Stimulated activated CD4-positive, alpha-beta T cell treated with anti-CD3 and anti-CD28 coated beads, Interleukin-15, amount 100 ng/mL, for 24 hours (primary cell): ENCODE measurements around the gene ACVR1.

Experiments used
- DNase-seq: peaks from one replicate; pipeline ENCODE4 v3.0.0-alpha.2; 2020

The ACVR1 gene

DNA sequence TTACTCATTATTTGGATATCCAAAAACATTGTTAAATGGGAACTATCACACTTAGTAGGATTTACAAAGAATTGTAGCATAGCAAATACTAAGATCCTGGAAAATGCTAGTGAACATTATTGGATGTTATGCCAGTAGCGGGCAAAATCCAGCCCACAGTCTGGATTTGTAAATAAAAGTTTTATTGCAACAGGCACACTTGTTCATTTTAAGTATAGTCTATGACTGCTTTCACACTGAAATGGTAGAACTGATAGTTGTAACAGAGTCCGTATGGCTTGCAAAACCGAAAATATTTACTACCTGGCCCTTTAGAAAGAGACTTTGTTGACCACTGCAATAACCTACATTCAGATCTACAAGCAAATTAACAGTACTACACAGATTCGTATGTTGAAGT lies 53.6 kb downstream of the ACVR1 start:
- no peak for DNase-seq

DNA sequence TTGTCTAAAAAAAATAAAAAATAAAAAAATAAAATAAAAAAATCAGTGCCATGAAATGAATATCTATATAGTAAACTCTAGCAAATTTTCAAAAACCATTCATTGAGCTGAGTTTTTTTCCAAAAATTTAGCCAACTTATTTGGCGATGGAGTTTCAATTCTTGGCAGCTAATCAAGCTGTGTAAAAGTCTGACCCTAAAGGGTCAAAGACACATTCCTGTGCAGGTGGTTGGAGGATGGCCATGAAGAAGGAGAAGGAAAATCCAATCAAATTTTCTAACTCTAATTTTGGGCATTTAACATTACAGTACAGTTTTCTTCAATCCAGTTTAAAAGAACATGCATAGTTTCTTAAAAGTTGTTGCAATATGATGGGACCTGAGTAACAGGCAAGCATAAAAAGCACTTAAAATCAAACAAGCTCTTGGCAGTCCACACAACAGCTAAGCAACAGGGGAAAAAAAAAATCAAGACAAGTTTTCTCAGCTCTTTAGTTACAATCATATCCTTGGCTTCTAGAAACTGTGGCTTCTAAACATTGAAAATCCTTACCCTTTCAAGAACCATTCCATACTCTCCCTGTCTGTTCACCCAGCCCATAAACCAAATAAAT lies 54.5 kb downstream of the ACVR1 start:
- no peak for DNase-seq

DNA sequence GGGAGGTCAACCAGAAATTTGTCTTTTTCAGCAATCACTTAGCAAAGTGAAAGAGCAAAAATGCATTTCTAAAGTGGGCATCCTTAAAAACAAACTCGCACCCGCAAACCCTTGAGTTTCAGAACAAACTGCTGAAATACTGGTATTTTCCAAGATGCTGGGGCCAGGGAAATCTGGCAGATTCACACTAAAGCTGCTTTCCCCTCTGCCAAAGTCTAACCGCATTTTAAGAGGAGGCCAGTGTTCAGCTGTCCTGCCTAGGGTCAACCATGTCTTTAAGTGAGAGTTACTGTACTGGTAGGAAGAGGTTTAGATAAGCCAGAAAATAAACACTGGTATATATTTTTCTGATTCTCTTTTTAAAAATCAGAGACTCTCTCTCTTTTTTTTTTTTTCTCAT lies 55.9 kb downstream of the ACVR1 start:
- DNase-seq, result no peak

DNA sequence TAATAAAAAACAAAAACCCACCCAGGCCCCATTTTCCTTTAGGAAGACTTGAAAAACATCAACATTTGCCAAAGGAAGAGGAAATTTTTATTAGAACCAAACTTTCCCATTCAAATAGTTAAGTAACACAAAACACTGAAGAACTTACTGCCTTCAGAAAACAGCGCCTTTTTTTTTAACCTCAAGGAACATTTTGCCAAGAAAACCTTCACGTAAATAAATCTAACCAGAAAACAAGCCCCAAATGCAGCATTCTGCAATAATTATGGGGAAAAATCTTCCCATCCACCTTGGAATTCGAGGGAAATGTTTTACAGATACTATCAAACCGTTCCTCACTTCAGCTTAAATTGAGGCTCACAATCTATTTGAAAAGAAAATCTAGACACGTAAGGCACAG lies 56.4 kb downstream of the ACVR1 start:
- no peak for DNase-seq

DNA sequence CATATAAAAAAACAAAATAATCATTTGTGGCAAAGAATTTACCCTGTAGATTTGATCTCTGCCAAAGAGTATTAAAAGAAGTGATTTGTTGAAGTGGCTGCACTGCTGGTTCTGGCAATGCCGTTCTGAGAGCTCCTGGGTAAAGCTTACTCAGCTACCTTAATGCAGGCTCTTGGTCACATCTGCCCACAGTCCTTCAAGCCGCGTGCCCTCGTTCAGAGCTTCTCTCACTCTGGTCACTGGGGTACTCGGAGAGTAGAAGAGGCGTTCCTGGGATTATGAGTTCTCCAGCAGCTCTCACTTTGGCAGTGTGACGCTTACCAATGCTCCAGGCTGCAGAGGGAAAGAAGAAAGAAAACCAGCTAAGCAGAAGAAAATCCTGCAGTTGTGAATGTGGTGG lies 57.9 kb downstream of the ACVR1 start:
- no peak for DNase-seq

DNA sequence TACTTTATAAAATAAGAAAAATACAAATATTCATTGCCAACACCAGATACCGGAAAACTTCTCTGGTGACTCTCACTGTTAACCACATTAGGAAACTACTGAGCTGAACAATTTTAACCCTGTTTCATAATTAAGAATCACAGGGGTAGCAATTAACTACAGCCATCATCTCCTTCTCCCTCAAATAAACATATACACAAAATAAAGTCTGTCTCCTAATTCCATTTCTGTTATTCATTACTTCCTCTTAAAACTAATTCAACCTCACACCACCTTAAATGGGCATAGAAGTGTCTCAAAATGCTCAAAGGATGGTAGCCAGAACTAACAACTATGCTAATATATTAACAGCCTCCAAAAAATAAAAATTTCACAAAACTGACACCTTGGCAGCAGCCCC lies 60.7 kb downstream of the ACVR1 start:
- DNase-seq, result no peak

DNA sequence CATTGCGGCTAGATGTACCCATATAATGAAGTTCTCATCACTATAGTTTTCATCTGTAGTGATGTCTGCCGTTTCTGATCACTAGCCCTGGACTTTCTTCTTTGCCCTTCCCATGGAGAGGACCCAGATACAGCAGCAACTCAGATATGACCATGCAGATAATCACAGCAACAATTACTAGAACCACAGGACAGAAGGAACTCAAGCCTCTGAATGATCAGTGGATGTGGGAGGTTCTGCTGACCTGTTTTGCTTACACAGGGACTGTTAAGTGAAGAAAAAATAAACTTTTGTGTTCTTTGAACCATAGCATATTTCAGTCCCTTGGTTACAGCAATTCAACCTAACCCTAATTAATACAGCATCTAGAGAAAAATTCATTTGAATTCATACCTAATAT lies 62.7 kb downstream of the ACVR1 start:
- no peak for DNase-seq

DNA sequence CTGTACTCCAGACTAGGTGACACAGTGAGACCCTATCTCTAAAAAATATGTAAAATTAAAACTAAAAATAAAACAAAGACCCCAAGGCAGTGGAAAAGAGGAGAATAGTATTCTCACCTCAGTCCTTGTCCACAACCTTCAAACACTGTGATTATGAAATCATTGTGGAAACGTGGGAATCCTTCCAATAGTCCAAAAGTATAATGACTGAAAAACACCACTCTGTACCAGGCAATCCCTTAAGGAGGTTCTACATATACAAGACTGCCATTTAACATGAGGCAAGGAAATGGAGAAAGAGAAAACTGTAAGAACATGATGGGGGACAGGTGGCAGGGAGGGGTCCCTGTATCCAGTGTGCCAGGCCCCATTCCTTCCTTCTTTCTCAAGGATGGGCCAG lies 66.1 kb downstream of the ACVR1 start:
- DNase-seq, result no peak

DNA sequence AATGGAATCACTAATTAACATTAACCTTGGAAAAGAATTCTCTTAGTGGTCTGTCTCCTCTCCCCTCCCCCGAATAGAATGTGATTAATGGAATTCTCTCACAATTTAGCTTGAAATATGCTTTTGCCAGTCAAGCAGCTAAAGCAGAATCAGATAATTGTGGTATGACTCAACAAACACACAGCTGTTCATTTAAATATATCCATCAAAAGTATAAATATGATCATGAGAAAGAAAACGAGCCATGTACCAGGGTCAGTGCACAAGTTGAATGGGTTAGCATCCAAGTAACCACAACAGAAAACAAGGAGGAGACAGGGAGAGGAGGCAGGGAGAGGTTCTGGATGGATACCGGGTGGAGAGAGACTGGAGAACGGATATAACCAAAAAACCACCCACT lies 66.9 kb downstream of the ACVR1 start:
- DNase-seq, result no peak

DNA sequence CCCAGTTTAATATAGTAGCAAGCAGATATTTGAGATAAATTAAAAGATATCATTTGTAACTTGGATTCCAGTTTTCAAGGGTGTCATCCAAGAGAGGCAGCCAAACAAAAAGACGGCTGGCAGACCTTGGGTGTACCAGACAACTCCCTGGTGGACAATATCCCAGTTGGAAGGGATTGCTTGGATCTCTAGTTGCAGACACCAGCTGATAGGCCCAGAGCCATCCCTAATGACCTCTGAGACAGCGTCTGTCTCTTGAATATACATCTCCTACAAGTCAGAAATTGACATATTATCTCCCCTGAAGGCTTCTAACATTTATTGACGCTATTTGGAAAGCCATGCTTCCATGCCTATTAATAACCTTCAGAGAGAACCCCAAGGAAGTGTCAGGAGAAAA lies 67.7 kb downstream of the ACVR1 start:
- no peak for DNase-seq

DNA sequence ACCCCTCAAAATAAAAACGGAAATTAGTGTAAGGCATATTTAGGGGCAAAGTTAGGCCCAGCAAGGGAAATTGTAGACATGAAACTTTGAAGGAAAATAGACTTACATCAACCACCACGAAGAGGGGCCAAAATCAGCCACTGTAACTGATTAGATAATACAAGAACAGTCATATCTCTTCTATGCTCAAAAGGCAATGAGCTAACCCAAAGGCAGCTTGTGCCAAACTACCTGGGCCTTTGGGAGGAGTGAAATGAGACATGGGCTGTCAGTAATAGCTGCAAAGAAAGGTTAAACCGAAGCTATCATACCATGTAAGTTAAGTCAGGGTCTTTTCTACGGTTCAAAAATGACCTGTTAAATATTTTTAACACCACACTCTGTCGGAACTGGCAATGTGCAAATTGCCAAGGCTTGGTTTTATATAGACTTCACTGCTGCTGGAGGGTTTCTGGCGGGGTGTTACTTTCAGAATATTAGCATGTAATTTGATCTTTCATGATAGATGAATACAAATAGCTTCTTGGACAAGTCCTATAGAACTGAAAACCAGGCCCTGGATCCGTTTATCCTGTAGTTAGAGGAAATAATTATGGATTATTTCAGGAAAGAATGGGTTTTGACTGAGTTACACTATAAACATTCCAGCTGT lies 69.6 kb downstream of the ACVR1 start:
- no peak for DNase-seq

DNA sequence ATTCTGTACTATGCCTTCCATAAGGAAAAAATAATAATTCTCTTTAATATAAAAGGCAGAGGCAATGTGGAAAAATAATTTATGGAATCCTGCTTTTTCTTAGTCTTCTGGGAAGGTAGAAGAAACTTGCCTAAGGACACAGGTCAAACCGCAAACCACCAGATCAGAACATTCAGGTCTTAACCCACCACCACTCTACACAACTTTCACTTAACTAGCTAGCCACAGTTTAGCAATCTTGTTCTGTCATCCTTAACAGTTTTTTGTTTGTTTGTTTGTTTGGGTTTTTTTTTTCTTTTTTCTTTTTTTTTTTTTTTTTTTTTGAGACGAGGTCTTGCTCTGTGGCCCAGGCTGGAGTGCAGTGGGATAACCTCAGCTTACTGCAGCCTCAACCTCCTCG lies 70.6 kb downstream of the ACVR1 start:
- no peak for DNase-seq

DNA sequence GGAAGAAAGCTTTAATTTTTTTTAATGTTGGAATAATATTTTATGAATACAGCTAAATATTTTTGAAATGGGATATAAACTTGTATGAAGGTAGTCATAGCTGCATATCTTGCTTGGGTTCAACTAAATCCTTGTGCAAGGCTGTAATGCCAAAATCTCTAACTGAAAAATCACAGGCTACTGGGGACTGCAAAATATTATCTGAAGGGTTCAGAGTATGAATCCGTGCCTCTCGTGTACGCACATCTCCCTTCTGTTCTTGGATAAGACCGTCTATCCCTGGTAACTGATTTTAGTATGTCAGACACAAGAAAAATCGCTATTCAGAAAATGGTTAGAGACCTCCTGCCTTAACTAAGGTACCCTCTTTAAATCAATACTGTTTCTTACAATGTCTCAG lies 71.8 kb downstream of the ACVR1 start:
- DNase-seq, result no peak

DNA sequence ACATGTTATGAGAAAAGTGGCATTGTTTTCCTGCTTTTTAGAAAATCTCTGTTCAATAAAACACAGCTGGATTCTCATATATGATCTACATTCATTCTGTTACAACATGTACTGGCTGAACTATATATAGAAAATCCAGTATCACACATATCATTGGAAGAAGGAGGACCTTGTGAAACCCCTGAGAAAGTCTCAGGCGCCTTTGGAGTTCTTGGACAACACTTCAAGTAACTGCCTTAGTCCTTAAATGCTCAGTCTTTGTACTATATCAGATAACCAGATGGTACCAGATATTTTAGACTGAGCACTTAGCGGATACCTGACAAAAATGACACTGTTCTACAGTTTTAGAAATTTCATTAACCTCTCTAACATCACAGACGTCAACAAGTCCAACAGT lies 72.2 kb downstream of the ACVR1 start:
- no peak for DNase-seq

DNA sequence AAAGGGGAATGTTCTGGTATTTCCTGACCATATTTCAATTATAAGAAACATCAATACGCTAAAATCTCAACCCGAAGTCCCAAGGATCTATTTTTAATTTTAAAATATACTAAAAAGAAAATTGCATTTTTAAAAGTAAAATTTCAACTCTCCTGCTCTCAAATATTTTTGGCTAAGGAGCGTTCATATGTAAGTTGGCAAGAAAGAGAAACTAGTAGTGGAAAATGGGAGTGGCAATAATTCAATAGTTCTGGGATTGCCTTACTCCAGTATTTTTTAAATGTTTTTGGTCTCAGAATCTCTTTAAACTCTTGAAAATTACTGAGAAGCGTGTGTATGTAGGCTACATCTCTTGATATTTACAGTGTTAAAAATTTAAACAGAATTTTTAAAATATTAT lies 72.7 kb downstream of the ACVR1 start:
- no peak for DNase-seq

DNA sequence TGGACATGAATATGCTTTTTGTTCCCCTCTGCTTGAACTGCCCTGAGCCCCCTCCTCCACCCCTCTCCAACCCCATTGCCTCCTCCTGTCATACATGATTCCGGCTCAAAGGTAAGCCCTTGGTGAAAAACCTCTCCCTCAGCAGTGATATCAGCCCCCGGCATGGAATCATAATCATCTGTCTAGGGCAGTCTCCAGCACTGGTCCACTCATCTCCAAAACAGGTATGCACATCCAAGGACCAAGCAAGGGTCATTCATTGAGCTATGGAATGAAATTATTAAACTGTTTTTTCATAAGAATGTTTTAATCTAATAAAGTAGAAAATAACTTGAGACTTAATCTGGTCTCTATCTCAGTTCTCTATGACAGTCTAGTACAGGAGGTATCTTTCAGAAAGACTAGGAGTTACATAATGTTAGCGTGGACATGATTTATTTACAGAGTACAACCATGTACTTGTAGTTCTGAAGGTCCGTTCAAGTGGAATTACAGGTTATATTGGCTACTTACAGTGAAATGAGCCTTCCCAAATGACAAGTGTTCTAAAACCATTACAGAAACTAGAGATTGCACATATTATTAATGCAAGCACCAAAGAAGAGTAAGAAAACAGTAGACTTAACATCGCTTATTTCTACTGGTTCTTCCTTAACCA lies 75.2 kb downstream of the ACVR1 start:
- DNase-seq, result no peak

DNA sequence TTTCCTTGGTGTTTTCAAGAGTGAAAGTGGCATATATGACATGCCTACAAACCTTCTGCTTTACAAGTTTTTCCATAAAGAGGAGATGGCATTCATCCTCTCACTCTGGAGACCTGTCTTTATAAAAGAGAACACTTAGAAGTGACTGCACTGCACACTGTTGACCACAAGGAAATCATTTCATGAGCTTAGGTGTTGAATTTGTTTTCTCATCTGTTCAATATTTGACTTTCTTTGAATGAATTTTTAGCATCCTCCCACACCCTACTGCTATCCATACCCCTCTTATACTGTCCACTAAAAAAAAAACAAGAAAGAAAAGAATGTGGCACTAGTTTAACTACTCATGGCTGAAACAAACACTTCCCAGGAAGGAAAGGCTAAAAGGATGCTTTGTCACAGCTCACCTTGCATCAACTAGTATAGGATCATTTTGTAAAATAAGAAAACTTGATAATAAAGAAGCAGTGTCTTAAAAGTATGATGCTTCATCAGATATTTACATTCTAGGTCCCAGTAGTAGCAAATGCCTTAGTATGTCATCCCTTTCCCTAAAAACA lies 83.0 kb downstream of the ACVR1 start:
- no peak for DNase-seq

DNA sequence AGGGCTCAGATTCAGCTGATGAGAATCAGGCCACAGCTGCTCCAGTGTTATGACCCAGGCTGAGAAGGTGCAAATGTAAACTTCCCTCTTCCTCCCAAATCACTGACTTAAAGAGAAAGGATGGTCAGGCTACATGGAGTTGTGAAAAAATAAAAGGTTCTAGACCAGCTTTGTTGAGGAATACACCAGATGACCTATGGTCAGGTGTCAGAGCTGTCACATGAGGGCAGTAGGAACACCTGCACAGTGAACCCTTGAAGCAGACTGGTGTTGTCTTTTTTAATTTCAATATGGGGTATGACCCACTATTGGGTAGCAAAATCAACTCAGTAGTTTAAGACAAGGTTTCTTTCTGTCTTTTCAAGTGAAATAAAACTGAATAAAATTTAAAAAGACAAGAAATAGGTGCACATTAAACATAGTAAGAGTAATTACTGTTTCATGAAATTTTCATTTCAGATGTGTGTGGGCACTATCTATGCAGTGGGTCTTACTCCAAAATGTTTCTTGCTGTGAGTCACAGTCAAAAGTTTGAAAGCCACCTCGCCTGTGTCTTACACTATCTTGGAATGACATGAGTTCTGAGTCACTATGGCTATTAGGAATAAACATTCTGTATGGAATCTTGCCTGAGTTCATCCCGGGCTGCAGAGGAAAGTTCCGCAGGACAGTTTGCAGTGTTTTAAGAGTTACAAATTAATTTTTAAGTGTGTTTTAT lies 83.6 kb downstream of the ACVR1 start:
- DNase-seq, result no peak

DNA sequence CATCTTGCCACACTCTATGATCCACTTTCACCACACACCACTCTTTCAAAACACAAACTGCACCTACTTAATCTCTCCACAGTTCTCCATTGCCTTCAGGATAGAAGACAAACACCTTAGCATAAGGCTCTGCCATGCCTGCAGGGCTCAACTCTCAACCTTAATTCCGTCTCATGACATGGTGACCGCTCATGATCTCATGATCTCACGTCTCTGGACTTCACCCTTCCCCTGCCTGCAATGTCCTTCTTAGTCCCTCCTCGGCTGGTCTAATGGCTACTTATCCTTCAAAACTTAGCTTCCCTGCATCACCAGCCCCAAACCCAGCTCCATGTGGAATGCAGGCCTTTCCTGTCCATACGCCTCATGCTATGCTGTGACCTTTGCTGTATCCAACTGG lies 85.3 kb downstream of the ACVR1 start:
- DNase-seq, result no peak

DNA sequence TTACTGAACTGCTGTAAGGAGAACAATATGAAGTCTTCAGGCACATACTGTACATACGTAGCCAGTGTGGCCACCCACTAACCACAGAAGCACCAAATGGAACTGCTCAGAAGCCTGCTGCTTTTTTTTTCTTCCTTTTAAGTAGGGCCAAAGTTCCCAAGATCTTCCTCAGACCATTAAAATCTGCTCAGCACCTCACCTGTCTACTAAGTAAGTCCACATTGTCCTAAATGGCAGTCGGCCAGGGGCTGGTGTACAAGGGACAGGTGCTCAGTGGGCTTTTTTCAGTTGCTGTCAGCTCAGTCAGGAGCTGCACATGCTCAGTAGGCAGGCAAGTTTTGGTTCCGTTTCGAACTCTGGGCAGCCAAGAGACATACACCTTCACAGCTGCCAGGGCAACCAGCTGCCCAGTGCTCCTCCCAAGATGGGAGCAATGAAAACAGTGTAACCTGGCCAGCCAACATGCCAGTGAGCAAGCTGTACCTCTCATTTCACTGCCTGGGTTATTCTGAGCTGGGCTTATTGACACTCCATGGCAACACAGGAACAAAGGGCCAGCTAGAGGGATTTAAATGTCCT lies 86.1 kb downstream of the ACVR1 start:
- DNase-seq, result no peak

DNA sequence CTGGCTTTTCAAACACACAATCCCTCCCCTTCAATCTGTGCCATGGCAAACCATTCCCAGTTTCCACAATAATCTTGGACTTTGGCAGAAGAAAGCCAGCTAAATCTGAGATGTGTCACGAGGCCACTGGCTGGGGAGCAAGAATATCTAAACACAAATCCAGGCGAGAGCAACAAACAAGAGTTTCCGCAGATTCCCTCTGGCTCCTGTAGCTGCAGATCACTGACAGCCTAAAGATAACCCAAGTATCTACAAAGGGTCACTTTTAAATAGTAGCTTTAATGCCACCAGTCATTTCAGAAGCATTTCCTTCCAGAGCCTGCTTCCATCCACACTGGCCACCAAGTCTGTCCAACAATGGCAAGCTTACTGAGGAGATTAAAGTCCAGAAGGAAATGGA lies 86.9 kb downstream of the ACVR1 start:
- DNase-seq, result no peak

DNA sequence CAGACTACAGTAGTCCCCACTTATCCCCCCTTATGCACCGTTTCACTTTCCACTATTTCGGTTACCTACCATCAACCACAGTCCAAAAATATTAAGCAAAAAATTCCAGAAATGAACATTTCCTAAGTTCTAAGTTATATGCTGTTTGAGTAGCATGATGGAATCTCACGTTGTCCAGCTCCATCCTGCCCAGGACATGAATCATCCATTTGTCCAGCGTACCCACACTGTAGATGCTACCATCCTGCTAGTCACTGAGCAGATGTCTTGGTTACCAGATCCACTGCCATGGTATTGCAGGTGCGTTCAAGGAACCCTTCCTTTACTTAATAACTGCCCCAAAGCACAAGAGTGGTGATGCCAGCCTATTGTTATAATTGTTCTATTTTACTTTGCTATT lies 87.9 kb downstream of the ACVR1 start:
- no peak for DNase-seq

DNA sequence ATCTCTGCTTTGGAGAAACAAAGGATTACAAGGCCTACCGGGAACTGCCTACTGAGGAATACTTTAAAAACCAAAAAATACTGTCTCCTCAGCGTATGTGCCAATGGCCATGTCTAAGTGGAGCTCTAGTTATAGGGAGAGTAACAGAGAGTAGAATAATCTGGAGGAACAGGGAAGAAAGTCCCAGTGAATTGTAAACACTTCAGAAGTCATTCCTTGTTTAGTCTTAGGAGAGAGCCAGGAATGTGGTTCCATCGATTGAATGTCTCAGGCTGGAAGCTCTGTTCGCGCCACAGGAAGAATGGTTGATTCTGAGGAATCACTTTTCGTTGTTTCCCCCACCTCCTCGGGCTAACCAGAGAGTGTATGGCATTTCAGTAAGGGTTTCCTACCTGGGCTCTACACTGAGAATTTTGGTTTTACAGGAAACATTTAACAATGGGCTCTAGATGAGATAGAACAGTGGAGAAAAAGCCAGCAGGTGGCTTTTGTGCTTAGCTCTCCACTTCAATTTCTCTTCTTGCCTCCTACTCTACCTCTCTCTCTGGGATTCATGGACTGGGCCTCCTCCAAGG lies 88.7 kb downstream of the ACVR1 start:
- DNase-seq, result no peak
